ENCODE data around the gene FBN2.

Gene FBN2

DNA sequence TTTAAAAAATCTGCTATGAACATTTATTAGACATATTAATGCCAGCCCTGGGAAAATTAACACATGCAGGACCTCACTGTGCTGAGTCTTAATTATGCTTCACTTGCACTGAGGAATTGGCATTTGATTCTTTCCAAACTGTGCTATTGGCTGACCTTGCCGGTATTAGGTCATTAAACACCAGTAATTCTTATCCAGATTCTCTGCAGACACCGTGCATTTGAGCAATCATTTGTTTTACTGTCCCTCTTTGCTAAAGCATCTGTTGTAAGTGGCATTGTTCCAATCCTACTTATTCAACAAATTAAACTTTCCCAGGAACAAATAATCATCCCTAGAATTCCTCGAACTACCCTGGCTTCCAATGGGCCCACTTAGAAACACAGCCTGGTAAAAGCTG, 309.5 kb downstream of the FBN2 start:
- no peak for TF ChIP-seq CTCF (IDR thresholded peaks at IDR 0.05; ENCODE audit: low read depth, low read length)
- DNase-seq (ENCODE audit: extremely low read depth, low read depth): peak; percentile 49

- DNase-seq (ENCODE audit: extremely low read depth, low read depth): peak; percentile 59
- no peak for TF ChIP-seq CTCF (IDR thresholded peaks at IDR 0.05; ENCODE audit: low read depth, low read length)
Observed at GRCh38 chr5:128228008-128228407, 310.0 kb downstream of the FBN2 start.

GRCh38 chr5:128225245-128226030, 312.6 kb downstream of the FBN2 start:
- no peak for TF ChIP-seq CTCF (IDR thresholded peaks at IDR 0.05; ENCODE audit: low read depth, low read length)
- no peak for DNase-seq (ENCODE audit: extremely low read depth, low read depth)

- DNase-seq (ENCODE audit: extremely low read depth, low read depth): no peak
- TF ChIP-seq CTCF (IDR thresholded peaks at IDR 0.05; ENCODE audit: low read depth, low read length): no peak
Observed at GRCh38 chr5:128224336-128224735, 313.7 kb downstream of the FBN2 start.

GRCh38 chr5:128220841-128221240, 317.2 kb downstream of the FBN2 start:
- TF ChIP-seq CTCF (IDR thresholded peaks at IDR 0.05; ENCODE audit: low read depth, low read length): no peak
- no peak for DNase-seq (ENCODE audit: extremely low read depth, low read depth)

- DNase-seq (ENCODE audit: extremely low read depth, low read depth): no peak
- TF ChIP-seq CTCF (IDR thresholded peaks at IDR 0.05; ENCODE audit: low read depth, low read length): no peak
Observed at GRCh38 chr5:128216860-128217531, 321.0 kb downstream of the FBN2 start.

DNA sequence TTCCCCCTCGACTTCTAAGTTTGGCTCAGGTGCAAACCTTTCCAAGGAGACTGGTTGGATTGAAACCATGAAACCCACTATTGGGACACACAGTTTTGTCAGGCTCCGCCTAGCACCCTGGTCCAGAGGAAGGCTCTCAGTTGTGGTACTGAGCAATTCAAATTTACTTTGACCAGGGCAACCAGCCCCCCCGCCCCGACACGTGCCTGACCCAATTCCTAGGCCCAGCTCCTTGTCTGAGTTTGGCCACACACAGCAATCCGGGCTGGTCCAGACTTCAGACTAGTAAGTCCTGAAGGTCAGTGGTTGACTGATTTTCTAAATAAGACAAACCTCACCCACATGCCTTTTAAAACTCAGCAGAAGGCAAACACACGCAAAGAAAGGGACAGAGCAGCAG, 321.8 kb downstream of the FBN2 start:
- no peak for TF ChIP-seq CTCF (IDR thresholded peaks at IDR 0.05; ENCODE audit: low read depth, low read length)
- no peak for DNase-seq (ENCODE audit: extremely low read depth, low read depth)
